GM10847 (cell line): ENCODE data around the gene BMPR1A.
A peak's percentile ranks its signal among the peaks of the same experiment; 100 is the strongest.

ENCODE experiments used
- POLR2A ChIP-seq: IDR thresholded peaks from 2 replicates; pipeline ENCODE4 v1.6.1; 2011; ENCODE audit not compliant: insufficient read length; ENCODE audit errors: extremely low read depth

The BMPR1A gene

GRCh38 chr10:86752311-86752710 is 4.1 kb upstream of the BMPR1A start:
- TF ChIP-seq POLR2A = no peak

DNA sequence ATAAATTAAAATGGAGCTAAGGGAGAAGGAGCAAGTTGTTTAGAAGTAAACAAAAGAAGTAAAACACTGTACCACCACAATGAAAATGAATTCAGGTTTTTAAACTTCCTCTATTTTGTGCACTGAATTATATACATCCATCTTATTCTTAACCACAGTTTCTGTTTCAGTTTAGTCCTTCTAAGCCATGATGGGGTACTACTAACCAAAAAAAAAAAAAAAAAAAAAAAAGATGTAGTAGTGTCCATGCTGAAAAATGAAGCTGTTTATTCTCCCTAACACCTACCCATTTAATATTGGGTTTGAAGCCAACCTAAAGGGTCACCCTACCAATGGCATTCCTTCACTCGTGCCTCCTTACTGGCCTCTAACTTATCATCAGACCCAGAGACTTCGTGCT is 3.4 kb upstream of the BMPR1A start:
- TF ChIP-seq POLR2A = no peak

- TF ChIP-seq POLR2A = no peak
Observed at GRCh38 chr10:86753638-86754434, 2.6 kb upstream of the BMPR1A start.

DNA sequence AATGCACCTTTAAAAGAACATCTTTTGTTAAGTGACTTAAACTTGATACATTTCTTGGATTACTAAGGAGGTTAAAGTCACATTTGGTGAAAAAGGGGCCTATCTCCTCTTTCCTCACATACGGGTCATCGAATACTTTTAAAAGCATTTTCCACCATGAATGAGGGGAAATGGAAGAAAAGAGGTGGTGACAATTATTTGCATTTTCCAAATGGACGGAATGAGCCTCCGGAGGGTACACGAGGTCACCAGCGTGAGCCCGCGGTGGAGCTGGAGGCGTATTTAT is 1.0 kb upstream of the BMPR1A start:
- no peak for TF ChIP-seq POLR2A

DNA sequence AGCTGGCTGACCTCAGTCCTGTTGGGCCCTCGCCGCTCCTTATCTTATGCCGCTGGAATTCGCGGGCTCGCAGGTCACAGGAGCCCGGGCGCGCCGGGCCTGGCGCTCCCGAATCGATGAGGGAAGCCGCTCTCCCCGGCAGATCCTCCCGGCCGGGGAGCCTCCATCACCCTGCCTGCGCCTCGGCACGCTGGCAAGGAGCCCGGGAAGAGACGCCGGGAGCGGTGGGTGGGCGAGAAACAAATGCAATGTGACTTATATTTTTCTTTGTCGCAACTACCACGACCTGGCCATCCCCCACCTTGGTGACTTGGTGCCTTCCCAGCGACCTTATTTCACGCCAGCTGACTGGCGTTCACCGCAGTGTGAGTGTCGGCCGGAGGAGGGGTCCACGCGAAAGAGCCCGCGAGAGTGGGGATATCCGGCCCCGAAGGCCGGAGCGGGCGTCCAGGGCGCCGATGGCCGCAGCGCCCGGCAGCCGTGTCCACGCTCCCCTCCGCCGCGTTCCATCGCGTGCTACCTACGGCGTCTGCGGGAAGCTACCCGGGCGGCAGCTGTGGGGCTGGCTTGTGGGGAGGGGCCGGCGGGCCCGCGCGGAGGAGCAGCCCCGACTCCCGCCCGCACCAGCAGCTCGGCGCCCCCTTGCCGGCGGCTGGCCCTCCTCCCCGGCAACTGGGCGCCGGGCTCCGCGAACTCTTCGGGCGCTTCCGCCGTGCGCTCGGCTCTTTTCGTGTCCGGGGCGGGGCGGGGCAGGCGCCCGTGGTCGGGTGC is 494 bp upstream of the BMPR1A start:
- TF ChIP-seq POLR2A = peak; percentile 25

DNA sequence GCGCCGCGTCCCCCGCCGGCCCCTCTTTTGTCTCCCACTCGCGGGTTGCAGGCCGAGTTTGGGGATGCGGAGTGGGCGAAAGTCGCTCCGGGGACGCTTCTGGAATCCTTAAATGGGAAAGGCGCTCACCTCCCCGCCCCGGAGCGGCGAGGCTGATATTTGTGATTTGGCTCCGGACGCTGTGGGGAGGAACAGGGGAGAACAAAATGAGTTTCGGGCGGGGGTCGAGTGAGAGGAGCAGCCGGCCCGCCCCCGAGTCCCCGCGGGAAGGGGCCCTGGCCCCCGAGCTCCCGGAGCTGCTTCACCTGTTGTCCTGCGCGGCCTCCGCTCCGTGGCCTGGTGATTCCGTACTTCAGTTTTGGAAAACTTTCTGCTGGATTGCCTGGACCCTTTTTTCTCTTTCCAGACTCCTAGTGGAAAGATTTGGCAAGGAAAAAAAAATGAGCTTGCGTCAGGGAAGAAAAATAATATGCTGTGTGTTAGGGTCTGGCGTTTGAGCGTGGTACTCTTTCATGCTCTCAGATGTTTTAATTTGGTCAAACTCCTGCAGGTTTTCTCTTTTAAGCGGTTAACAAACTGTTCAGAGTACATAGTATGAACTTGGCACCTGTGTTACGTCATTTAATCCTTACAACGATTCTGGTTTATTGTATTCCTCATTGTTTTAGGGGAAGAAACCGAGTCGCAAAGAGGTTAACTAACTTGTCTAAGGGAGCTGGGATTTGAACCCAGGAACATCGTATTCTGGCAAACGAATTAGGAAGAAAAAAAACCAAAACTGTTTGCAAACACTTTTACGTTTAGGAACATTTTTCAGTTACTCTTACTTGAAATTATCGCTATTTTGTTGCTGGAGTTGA is 924 bp downstream of the BMPR1A start:
- TF ChIP-seq POLR2A = no peak

DNA sequence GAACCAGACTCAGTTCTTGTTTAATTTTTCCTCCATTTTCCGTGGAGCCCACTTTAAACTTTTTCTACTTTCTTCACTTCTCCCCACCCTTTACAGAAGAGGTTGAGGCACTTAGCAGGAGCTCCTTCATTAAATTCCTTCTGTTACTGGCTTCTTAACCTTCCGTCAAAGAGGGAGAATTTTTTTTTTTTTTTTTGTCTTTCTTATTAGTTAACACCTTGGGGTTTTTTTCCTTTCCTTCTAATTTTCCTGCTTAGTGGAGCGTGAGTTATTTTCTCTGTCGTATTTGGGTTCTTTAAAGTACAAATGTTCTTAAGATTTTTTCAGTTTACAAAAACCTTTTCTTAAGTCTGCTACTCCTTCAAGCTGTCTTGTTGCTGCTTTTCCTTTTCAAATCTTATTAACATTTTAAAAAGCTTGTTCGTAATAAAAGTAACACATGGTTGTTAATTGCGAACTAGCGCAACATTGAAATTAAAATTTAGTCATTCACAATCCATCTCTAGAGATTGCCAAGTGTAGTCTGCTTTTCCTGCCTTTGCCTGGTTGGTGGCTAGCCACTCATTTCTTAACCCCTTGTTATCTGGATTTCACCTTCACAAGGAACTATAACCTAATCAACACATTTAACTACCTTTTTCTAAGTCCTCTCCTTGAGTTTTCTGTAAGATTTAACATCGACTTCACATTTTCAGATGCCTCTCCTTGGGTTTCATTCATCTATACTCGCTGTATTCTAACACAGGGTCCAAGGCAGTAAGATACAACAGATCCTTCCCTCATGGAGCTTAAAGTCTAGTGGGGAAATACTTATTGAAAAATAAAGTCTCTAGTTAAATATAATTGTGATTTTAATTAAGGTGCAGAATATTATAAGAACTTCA is 2.0 kb downstream of the BMPR1A start:
- no peak for TF ChIP-seq POLR2A

DNA sequence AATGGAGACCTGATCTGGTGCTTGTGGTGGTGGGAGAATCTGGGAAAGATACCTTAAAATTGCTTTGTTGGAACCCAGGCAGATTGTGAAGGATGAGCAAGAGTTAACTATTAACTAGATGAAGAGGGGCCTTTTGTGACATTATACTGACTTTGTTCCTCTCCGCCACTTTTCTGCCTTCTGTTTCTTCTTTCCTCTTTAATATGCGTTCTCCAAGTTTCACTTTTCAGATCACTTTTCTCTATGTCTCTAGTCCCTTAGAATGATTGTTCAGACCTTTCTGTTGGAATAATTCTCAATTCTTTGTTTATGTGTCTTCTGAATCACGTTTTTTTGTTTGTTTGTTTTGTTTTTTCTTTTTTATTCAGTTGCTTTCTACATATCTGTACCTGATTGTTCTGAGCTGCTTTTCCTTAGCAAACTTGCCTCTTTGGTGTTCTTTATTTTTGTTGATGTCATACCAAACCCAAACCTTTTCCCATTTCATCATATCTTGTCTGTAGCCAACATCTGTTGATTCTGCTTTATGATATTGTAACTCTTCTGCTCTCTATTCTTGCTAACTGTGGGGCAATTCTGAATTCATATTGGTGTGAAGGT is 2.8 kb downstream of the BMPR1A start:
- no peak for TF ChIP-seq POLR2A

DNA sequence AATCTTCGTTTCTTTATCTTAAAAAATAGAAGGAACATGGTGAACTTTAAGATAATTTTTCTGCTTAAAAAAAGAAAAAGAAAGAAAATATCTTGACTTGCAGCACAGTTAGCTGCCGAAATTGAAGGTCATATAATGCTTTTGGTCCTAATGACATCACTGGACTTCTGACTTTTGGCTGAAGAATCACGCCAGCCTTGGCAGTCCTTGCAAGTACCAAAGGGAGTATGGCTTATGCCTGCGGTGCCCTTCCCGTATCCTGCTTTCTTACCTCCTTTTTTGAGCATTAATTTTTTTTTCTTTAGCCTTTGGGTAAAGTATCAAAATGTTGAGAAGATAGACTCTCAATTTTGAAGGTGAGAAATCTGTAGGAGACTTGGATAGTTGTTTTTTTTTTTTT is 7.0 kb downstream of the BMPR1A start:
- no peak for TF ChIP-seq POLR2A

GRCh38 chr10:86765548-86765947 is 9.1 kb downstream of the BMPR1A start:
- TF ChIP-seq POLR2A = no peak

GRCh38 chr10:86768412-86769062 is 12.1 kb downstream of the BMPR1A start:
- no peak for TF ChIP-seq POLR2A

DNA sequence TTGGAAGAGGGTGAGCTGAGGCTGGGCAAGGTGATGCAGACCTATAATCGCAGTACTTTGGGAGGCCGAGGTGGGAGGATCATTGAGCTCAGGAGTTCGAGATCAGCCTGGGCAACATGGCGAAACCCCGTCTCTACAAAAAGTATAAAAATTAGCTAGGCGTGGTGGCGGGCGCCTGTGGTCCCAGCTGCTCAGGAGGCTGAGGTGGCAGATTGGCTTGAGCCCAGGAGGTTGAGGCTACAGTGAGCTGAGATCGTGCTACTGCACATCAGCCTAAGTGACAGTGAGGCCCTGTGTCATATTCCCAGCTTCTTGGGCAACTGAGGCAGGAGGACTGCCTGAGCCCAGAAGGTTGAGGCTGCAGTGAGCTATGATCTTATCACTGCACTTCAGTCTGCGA is 13.6 kb downstream of the BMPR1A start:
- no peak for TF ChIP-seq POLR2A

DNA sequence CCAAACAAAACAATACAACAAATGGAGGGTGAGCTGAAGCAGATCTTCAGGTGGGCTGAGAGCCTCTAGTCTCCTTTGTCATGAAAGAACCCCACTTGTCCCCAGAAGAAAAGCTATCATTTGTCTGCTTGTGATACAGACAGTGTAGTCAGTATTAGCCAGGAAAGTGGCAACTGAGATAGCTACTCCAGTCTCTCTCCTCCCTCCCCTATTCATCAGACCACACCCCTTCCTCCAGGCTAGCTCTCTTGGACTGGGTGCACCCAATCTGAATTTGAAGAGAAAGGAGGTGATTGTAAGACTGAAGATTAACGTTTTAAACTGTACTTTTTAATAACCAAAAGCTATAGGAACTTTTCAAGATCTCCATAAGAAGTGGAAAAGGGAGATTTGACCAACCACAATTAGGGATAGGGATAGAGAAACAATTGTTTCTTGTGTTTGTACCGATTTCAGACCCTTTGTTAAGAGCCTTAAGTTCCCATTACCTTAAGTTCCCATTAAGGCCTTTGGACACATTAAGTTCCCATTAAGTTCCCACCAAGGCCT is 14.1 kb downstream of the BMPR1A start:
- no peak for TF ChIP-seq POLR2A

DNA sequence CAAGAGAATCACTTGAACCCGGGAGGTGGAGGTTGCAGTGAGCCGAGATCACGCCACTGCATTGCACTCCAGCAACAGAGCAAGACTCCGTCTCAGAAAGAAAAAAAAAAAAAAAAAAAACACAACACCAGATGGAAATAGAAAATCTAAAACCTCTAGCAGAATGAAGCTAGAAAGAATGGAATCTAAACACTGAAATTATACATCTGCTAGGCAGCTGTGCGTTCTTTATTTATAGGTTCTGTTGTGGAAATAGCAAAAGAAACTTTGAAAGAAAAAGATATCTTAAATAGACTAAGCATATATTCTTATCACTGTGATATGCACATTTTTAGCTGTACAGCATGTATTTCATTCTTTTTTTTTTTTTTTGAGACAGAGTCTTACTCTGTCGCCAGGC is 17.1 kb downstream of the BMPR1A start:
- TF ChIP-seq POLR2A = no peak
